ENCODE data around the gene CELF3.
"Not testable (repeated sequence)": the region's sequence is repeated elsewhere in the genome, so short reads cannot be mapped to it uniquely, and the experiment has no call there.

The CELF3 gene

DNA sequence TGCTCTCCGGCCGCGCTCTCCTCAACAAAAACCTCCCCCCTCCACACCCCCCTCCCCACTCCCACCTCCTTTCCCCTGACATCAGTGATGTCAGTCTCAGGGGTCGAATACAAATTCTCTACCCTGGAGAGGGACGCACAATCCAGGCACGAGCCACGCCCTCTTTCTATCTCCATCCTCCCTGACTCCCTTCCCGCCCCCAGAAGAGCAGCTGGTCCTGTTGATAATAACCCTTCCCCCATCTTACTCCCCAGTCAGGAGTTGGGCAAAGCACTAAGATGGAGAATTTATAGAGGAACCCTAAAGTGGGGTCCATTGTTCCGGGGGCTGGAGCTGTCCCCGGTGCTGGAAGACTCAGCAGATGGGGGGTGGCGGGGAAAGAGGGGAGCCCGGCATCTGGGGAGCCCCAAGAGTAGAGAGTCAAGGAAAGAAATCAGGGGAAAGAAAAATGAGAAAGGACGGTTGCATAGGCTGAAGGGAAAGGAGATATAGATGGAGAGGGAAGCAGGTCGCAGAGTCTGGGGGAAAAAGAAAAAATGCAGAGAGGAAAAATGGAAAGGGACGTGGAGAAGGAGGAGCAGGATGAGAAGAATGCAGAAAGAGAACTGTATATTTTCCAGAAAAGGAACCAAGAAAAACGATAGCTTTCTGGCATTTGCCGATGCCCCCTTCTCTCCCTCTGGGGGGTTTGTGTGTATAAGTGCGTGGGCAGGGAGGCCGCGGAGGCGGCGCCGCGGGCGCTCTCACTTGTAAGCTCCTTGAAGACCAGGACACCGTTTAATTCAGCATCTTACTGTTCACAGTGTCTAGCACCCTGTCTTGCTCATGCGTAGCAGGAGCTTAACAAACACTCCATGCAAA lies at the start of gene CELF3:
CELF3 (minus strand) TSS at position 33 of the 861 bp plus-strand sequence. CDS start 783 bp downstream, outside the sequence.
- no peak for DNase-seq

DNA sequence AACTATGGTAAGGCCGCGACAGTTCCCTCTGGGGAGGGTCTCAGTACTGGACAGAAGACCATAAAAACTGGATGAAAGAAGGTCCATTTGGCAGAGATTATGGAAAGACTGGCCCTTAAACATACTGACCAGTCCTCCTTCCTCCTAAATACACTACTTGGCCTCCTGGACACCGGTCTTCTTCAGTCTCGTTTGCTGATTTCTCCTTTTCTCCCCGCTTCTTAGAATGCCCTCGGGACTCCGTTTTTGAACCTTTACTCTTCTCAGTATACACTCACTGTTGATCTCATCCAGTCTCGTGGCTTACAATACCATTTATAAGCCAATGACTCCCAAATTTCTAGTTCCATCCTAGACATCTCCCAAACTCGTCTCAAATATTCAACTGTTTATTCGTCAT lies 47.4 kb upstream of the CELF3 start:
- DNase-seq: no peak

DNA sequence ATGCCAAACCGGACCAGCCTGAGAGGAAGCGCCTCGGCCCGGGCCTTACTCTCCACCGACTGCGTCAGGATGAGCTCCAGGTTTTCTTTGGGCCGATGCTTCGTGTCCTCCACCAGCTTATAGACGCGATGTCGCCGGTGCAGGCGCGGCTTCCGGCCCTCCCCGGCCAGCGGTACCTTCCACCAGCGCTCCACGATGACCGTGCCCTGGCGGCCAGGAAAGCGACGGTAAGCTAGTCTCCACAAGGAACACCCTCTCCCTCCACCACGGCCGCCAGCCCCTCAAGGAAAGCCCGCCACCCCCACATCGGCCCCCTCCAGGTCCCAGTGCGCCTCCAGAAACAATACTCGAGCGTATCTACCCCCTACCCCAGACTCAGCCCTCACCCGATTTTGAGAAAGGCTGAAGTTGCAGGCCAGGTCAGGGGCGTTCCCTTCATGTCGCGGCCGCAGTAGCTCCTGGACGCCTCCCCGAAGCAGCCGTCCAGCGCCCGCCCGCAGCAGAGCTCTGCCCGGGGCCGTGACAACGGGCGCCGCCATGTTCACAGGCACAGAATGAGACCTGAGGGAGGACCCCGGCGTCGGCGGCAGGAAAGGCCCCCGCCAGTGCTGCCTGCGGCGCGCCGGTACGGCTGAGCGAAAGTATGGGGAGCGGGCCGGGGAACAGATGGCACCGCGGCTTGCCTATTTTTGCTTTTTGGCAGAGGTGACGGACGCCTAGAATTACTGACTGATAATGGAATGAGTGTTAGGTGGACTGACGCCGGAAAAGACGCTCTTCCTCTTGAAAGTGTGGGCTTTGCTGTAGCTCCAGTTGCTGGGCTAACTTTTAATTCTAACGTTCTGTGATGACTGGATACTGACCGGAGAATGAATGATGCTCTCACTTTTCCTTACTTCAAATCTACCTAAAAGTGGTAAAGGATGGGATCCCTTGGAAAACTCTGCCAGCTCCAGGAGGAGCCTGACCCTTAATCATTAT lies 46.6 kb upstream of the CELF3 start, which contains the start of gene MRPL9:
MRPL9 (minus strand) TSS at position 556 of the 981 bp plus-strand sequence; CDS start at position 539, 17 bp downstream.
- peak; percentile 32 for DNase-seq

DNA sequence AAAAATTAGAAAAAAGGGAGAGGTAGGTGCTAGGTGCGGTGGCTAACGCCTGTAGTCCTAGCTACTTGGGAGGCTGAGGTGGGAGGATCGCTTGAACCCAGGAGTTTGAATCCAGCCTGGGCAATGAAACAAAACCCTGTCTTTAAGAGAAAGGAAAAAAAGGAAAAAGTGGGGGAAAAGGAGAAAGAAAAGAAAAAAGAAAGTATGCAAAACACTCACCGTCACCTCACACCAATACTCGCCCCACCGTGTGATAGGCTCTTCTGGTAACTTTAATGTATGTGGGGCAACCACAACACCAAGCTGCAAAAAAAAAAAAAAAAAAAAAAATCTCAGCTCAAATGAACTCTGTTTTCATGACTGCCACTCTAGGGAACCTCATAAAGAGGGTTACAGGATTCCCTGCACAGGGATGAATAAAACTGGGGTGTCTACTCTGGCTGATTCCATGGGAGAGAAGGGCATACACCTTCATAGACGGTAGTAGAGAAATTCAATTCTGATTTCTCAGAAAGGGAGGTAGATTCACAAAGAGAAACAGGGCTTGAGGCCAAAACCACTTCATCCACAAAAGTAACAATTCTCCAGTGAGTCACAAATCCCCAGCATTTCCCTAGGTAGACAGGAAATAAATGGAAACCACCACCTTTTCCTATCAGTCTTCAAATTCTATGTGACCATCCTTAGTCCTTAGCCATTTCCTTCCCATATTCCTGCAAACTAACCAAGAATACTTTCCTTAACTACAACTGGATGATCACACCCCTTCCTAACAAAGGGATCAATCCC lies 44.2 kb upstream of the CELF3 start:
- DNase-seq: no peak

DNA sequence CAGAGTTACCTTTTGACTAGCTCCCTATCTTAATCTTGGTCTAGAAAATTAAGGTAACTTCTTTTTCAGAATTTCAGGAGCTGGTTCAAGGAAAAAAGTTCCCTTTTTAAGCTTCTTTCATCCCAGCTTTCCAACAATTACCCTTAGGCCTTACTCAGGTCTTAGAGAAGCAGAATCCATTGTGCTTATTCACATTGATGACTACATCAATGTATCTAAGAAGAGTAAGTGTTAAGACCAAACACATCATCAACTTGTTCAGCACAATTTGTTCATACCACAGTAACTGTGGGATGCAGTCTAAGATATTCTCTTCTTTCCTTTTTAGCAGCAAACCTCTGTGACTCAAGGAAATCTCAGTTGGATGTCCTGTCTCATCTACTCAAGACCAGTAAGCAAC lies 42.6 kb upstream of the CELF3 start:
- no peak for DNase-seq

DNA sequence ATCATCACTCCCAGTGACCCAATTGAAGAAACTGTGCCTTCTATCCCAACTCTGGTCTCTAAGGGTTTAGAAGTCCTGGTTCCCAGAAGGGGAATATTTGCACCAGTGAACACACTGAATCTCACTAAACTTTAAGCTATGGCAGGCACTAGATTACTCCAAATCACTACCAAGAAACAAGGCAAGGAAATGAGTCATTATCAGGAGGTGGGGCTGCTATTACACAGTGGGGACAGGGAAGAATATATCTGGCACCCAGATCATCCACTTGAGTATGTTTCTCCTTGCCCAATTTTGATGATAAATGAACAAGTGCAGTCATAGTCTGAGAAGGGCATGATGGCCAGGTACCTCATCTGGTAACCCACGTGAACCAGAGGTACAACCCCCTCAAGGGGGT lies 39.7 kb upstream of the CELF3 start:
- DNase-seq: no peak

DNA sequence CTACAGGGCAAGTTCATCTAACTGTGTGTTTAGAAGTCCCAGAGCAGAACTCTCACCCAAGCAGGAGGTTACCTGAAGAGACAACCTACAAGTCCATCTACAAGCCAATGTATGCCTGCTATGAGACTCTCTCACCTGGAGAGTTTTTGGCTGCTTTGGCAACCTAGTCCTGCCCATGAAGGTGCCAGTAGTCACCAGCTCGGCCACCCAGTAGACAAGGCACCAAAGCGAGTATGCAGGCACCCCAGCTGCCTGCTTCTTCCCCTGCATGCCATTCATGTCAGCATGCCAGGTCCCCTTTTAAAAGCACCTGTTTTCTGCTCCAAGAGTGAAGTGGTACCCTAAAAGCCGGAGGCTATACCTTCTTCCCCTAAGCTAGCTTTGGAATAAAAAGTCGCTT lies 24.9 kb upstream of the CELF3 start:
- DNase-seq: no peak

DNA sequence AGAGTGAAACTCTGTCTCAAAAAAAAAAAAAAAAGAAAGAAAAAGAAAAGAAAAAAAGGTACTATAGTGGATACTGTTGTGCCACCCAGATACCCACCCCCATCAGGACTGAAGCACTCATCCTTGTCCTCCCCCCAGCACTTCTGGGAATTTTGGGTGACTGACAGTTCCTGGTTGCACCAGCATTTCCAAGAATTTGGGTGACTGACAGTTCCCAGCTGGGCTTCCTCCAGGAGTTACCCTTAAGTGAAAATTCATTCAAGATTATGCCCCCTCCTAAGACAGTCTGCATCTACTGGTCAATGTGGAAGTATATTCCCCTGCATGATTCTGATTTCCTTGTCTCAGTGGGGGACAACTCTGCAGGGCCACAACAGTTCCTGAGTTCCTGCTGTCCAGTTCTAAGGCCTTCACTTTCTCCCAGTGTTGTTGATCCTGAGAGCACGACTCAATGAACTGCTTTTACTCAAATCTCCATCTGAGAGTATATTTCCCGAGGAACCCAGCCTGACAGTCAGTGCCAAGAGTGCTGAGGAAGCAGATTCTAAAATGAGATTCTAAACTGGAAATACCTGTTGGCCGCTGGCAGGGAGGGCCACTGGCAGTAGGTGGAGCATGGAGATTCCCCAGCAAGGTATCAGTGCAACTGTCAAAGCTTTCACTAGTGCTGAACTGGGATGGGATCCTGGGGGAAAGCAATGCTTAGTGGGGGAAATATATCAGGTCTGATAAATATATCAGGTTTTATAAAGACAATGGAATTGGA lies 23.2 kb upstream of the CELF3 start:
- DNase-seq: no peak

DNA sequence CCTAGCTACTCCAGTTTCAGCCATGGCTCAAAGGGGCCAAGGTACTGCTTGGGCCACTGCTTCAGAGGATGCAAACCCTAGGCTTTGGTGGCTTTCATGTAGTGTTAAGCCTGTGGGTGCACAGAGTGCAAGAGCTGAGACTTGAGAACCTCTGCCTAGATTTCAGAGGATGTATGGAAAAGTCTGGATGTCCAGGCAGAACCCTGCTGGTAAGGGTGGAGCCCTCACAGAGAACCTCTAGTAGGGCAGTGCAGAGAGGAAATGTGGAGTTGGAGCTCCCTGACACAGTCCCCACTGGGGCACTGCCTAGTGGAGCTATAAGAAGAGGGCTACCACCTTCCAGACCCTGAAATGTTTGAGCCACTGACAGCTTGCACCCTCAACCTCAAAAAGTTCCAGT lies 20.9 kb upstream of the CELF3 start:
- DNase-seq: no peak

DNA sequence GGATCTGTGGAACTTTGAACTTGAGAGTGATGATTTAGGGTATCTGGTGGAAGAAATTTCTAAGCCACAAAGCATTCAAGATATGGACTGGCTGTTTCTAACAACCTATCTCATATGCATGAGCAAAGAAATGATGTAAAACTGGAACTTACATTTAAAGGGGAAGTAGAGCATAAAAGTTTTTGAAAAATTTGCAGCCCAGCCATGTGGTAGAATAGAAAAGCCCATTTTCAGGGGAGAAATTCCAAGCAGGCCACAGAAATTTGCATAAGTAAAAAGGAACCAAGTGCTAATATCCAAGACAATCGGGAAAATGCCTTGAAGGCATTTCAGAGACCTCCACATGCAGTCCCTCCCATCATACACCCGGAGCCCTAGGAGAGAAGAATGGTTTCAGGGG lies 20.4 kb upstream of the CELF3 start:
- no peak for DNase-seq

DNA sequence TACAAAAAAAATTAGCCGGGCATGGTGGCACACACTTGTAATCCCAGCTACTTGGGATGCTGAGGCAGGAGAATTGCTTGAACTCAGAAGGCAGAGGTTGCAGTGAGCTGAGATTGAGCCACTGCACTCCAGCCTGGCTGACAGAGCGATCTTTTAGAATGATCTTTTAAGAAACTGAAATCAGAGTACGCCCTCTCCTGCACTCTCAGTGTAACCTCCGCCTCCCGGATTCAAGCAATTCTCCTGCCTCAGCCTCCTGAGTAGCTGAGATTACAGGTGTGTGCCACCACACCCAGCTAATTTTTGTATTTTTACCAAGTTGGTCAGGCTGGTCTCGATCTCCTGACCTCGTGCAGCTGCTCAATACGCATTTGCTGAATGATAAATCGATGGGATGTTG lies 17.4 kb upstream of the CELF3 start:
- not testable (repeated sequence) for DNase-seq

DNA sequence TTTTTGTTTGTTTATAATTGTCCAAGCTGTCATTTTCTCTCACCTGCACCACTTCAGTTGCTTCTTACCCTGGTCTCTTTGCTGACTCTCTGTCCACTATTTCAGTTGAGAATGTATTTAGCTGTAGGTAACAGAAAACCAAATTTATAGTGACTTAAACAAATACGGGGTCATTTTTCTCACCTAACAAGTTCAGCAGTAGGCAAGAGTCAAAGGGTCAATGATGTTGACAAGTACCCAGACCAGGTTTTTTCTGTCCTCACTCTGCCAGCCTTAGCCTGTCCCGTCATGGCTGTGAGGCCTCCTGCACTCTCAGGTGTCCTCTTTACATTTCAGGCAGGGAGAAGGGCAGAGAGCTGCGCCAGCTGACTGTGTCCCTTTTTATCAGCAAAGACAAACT lies 16.5 kb upstream of the CELF3 start:
- no peak for DNase-seq

DNA sequence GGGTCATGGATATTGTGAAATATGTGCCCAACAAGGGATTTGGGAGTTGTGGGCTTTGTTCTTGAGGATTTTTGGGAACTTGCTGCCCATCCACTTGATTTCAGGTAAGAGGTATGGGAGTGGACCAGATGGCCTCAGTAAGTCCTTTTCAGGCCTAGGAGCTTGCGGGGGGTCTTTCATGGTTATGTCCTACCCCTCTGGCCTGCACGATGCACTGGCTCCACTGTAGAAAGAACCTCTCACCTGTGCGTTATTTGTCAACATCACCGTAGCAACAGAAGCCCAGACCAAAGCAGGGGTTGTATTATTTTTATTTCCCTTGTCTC lies 13.3 kb upstream of the CELF3 start:
- DNase-seq: no peak

DNA sequence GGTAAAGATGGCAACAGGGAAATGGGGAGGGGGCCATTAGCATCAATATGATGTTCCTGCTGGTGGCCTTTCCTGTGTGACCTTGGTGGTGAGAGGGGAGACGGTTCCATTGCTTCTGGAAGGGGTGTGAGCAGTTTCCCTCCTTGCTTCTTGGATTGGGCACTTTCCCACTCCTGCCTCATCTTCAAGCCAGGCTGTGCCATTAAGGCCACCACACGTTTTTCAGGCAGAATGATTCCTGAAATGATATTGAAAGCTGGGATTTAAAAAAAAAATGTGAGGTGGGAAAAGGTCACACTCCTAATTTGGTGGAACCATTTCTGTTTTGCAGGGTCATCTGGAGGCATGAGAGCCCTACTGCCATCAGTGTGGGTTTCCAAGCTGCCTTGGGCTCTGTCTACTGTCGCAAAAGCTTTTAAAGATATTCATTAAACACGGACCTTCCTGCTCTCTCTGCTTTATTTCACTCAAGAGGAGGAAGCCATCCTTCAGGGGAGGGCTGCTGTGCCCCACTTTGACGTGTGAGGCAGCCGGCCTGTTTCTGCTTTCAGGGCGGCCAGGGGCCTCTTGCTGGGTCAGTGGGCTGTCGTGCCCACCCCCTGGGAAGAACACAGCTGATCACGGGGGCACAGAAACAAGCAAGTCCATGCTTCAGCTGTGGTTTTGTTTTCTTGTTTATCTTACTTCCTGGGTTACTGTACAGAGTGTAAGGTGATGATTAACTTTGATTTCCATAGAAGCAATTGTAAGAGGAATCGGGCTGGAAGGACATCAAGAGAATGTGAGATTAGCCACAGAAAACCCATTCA lies 12.8 kb upstream of the CELF3 start:
- DNase-seq: no peak

DNA sequence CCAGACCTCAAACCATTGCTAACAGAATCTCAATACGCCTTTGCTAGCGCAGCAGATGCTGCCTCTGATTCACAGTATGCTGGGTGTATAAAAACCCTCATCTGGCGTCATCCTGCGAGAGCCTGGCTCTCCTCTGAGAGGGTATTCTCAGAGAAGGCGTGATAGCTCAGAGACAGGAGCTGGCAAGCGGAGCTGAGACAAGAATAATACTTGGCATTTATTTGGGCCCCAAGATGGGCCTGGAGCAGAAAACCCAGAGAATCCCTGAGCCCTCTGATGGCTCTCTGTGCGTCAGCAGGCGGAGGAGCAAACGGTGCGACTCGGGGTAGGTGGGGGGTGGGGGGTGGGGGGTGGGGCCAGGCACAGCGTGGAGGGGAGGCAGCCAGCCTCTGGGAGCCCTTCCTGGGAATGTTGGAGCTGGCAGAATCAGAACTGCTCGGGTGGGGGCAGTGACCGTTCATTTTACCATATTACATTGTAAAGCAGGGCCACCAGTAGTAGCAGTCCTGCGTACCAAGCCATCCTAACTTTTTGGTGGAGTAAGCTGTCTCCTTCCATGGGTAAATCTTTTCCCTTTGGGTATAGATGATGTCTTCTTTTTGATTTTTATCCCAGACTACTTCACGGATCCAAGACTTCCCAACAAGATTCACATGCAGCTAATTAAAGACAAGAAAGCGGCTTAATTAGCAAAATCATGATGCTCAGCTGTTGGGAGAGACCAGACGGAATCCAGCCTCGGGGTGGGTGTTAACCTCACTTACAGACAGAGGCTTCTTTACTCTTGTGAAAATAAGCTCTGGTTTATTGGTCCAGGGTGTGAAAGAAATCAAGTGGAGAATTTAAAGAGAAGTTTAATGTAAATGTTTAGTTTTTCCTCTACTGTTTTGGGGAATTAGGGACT lies 11.8 kb upstream of the CELF3 start:
- no peak for DNase-seq

DNA sequence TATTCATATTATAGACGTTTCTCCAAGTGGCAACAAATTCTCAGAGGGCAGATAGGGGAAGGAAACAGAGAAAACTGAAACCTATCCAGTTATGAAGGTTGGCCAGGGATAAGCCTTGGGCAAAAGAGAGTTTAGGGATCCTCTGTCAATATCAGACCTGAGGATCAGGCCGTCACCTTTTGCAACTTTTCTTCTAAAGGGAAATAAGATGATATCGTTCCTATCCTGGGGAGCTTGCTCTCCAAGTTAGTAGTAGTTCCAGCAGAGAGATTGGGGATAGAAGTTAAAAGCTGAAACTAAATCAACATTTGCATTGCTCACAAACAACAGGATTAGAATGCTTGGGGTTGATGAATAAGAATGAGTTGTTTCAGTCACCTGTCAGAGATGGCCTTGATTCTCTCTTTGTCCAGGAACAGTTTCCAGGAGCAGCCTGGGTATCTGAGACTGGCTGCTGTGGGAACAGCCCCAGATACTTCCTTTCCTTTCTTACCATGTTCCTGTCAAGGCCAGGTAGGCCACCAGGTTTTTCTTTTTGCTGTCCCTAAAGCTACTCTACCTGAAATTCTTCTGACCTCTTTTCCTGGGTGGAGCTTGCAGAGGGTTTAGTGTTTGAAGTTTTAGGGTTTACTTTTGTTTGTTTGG lies 7.2 kb upstream of the CELF3 start:
- no peak for DNase-seq

DNA sequence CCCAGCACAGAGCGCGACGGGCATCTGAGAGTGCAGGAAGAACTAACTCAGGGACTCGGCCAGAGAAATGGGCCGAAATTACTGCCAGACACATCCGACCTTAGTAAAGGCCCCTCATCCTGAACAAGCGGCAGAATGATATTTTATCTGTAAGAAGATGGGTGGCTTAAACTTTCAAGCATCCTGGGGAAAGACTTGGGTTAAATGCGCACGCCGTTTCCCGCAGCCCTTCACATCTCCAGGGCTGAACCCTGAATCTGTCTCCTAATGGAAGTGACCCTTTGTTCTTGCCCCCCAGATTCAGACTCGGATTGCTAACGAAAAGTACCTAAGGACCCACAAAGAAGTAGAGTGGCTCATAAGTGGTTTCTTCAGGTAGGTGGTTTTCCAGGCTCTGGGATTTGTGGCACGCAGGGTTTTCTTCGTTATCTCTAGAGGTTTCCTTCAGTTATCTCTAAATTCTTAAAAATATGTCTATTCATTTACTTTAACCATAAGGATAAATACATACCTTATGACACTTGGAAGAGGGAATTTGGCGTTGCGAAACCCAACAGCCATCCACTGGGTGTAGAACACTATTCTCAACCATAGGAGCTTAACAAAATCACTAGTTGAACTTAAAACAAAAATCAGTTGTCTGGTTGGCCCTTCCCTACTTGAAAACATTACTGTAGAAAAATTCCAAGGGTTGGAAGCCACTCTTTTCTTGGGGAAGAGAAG lies 5.3 kb upstream of the CELF3 start:
- DNase-seq: no peak

DNA sequence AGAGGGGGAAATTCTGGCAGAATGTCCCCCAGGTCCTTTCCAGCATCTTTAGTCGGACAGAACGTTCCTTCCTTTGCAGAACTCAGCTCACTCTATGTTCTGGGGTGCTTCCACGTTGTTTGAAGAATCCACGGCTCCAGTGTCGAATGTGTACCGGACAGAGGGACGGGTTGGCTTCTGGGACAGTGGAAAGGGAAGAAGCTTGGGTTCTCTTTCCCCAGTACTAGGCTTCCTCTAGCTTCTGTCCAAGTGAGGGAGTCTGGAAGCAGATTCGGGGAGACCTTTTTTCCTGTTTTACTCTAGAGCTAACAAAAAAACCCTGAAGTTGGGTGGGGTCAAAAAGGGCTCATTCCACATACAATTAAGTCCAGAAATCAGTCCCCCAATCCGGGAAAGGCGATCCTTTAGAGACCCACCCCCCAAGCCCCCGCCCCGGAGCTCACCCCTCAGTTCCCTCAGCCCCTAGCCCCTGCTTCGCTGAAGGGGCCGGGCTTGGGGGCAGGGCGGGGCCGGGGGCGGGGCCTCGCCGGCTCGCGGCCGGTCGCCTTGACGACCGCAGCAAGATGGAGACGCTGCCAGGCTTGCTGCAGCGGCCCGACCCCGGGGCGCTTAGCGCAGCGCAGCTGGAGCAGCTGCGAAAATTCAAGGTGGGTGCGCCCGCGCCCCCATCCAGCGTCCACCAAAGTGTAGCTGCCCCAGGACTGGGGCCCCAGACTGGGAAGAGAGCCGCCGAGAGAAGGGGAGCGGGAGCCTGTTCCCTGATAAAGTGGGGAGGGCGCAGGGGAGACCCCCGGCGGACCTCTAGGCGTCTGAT lies 4.6 kb upstream of the CELF3 start, which contains the start of gene RIIAD1:
RIIAD1 (plus strand) TSS at position 549 of the 814 bp plus-strand sequence; CDS start at position 564, 15 bp downstream.
- no peak for DNase-seq

All from amniotic stem cell (primary cell).